Body of pancreas (tissue), 4 donors: ENCODE measurements around the gene TBRG1.

Experiments used
- CTCF ChIP-seq, 7 experiments: fragments of 450-650 bp in 4 of 7; fragments of 200-600 bp in 3 of 7; sonication (generic) in 3 of 7; IDR thresholded peaks; one replicate each; pipeline ENCODE4 v1.5.1; 2016 to 2019; ENCODE audit warnings: antibody characterized with exemption in 7 of 7
- POLR2A ChIP-seq, 3 donors: fragments of 450-650 bp; IDR thresholded peaks; one replicate each; pipeline ENCODE4 v1.6.1; 2016; ENCODE audit warnings: antibody characterized with exemption in 3 of 3, mild to moderate bottlenecking in 2 of 3

- TF ChIP-seq CTCF (IDR thresholded peaks at IDR 0.05) (no peak), POLR2A (IDR thresholded peaks at IDR 0.05) (no peak)
Measured at GRCh38 chr11:124667601-124668000, 44.9 kb downstream of the TBRG1 start.
